Endodermal cell (in vitro differentiated cells): Measurements from ENCODE around the gene SEC22A. TPM values are rescaled to one million over a fixed set of nuclear protein-coding genes. Genes with fewer than 3 reads are reported as not detected.

Experiments used
- DNase-seq: peaks from one replicate; pipeline ENCODE4 v3.0.0-alpha.2; 2017
- H3K27ac ChIP-seq: 2 replicates; pipeline ENCODE4 v1.5.1; 2013; ENCODE audit warnings: mild to moderate bottlenecking, low read depth, low read length, moderate library complexity
- H3K27me3 ChIP-seq: 2 replicates; pipeline ENCODE4 v1.6.1; 2013; ENCODE audit warnings: mild to moderate bottlenecking, low read length, moderate library complexity; ENCODE audit not compliant: insufficient read depth, control insufficient read depth, poor library complexity, severe bottlenecking
- H3K36me3 ChIP-seq: 2 replicates; pipeline ENCODE4 v1.7.0; 2013; ENCODE audit warnings: mild to moderate bottlenecking, low read length, moderate library complexity; ENCODE audit not compliant: control insufficient read depth, insufficient read depth
- H3K4me1 ChIP-seq: one replicate; pipeline ENCODE4 v1.7.0; 2013; ENCODE audit warnings: low read length; ENCODE audit not compliant: control insufficient read depth, insufficient read depth
- H3K4me3 ChIP-seq: 2 replicates; pipeline ENCODE4 v1.5.1; 2013; ENCODE audit warnings: mild to moderate bottlenecking, low read length, moderate library complexity
- H3K9ac ChIP-seq: 2 replicates; pipeline ENCODE4 v1.6.1; 2013; ENCODE audit warnings: mild to moderate bottlenecking, low read length, moderate library complexity; ENCODE audit not compliant: poor library complexity, severe bottlenecking; ENCODE audit errors: extremely low read depth
- H3K9me3 ChIP-seq: 2 replicates; pipeline ENCODE4 v1.6.1; 2013; ENCODE audit warnings: mild to moderate bottlenecking, low read length, moderate library complexity; ENCODE audit not compliant: control insufficient read depth
- H3K27ac Mint-ChIP-seq: 2 replicates; pipeline ENCODE4 v1.8.0; 2020; ENCODE audit warnings: mixed read lengths
- H3K27me3 Mint-ChIP-seq: 2 replicates; pipeline ENCODE4 v1.8.0; 2021; ENCODE audit warnings: mild to moderate bottlenecking, mixed read lengths; ENCODE audit not compliant: insufficient read depth
- H3K36me3 Mint-ChIP-seq: 2 replicates; pipeline ENCODE4 v1.8.0; 2020; ENCODE audit warnings: low read depth, mixed read lengths
- H3K4me1 Mint-ChIP-seq: 2 replicates; pipeline ENCODE4 v1.8.0; 2020; ENCODE audit warnings: mixed read lengths
- H3K4me3 Mint-ChIP-seq: 2 replicates; pipeline ENCODE4 v1.8.0; 2020; ENCODE audit warnings: mild to moderate bottlenecking, moderate library complexity, mixed read lengths
- H3K9me3 Mint-ChIP-seq: 2 replicates; pipeline ENCODE4 v1.8.0; 2020; ENCODE audit warnings: mild to moderate bottlenecking, mixed read lengths
- CTCF ChIP-seq: fragments of 200-600 bp; sonication (generic); conservative IDR thresholded peaks from 2 replicates; pipeline ENCODE4 v1.5.0; 2021; ENCODE audit warnings: antibody characterized with exemption, mild to moderate bottlenecking
- WGBS, 2 experiments: methylation state at CpG; one replicate each; pipeline versions ENCODE4 v1.1.5 to v1.1.7; 2013; ENCODE audit warnings: missing lambda C conversion rate in 2 of 2, mixed read lengths in 1 of 2; ENCODE audit not compliant: insufficient coverage in 1 of 2, insufficient read length in 1 of 2; 5-methylcytosine and 5-hydroxymethylcytosine counted together
- total RNA-seq, 2 donors: library from RNA; stranded (reverse); fragmentation: NEBNext Ultra II Directional in 1 of 2; extraction: Animal tissue kit (Norgen Biotek cat#: 25700) in 1 of 2; gene quantifications; 2 replicates in 1 of 2; 3 replicates in 1 of 2; pipeline ENCODE4 v1.2.1, GENCODE V29; 2021

Gene SEC22A
- total RNA-seq, 2 donors from 2014 or later, result 19.5 to 21.8 TPM

- TF ChIP-seq CTCF, result no peak
- DNase-seq, result no peak
Measured at GRCh38 chr3:123186695-123187094, 15.0 kb upstream of the SEC22A start.

DNA sequence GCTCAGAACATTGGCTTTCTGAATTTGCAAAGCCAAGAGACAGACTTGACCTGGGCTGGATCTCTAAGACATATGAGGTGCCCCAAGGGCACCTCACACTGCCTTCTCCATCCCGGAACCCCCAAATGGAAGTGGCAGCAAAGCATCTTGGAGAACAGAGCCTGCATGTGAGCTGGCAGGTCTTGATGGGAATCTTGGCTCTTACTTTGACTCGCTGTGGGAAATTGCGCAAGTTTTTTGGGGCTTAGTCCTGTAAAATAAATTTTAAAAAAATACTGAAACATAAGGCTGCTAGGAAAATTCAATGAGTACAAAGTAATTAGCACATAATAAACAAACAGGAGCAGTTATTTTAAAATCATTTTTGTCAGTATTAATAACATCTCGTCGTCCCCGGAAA is 13.7 kb upstream of the SEC22A start:
- Mint-ChIP-seq H3K9me3 (no peaks in the 10 kb centered on the region), H3K27me3 (no peaks in the 10 kb centered on the region), H3K36me3 (no peaks in the 10 kb centered on the region), H3K4me3 (no peak overlapping the region), H3K27ac (no peak overlapping the region), H3K4me1 (no peaks in the 10 kb centered on the region)
- TF ChIP-seq CTCF, result no peak
- Histone ChIP-seq H3K4me3 (no peak overlapping the region), H3K27me3 (no peaks in the 10 kb centered on the region), H3K9ac (no peak overlapping the region), H3K9me3 (no peaks in the 10 kb centered on the region), H3K4me1 (no peaks in the 10 kb centered on the region), H3K27ac (no peak overlapping the region), H3K36me3 (no peaks in the 10 kb centered on the region)
- DNase-seq, result no peak
- 60 to 88% methylated on average over 1 to 6 of the region's 6 CpGs for WGBS, 2 experiments

More at GRCh38 chr3:123186695-123187094, 15.0 kb upstream of the SEC22A start:
- Mint-ChIP-seq H3K36me3 (no peaks in the 10 kb centered on the region), H3K9me3 (no peaks in the 10 kb centered on the region), H3K27me3 (no peaks in the 10 kb centered on the region), H3K4me3 (no peak overlapping the region), H3K4me1 (no peaks in the 10 kb centered on the region), H3K27ac (no peak overlapping the region)
- WGBS, 2 experiments, result 75 to 93% methylated on average over 2 of the region's 2 CpGs
- Histone ChIP-seq H3K27me3 (no peaks in the 10 kb centered on the region), H3K36me3 (no peaks in the 10 kb centered on the region), H3K27ac (no peak overlapping the region), H3K9me3 (no peaks in the 10 kb centered on the region), H3K9ac (no peak overlapping the region), H3K4me1 (no peaks in the 10 kb centered on the region), H3K4me3 (no peak overlapping the region)

GRCh38 chr3:123193448-123194101 is 8.2 kb upstream of the SEC22A start:
- H3K36me3 Mint-ChIP-seq, result peaks cover 2% of the 10 kb centered on the region
- H3K27me3 ChIP-seq, result no peaks in the 10 kb centered on the region
- WGBS, 2 experiments, result 91 to 92% methylated on average over 5 of the region's 5 CpGs

More at GRCh38 chr3:123193448-123194101, 8.2 kb upstream of the SEC22A start:
- H3K27ac ChIP-seq, result no peak overlapping the region
- H3K36me3 ChIP-seq, result no peaks in the 10 kb centered on the region
- Mint-ChIP-seq H3K27ac (peak overlapping the region; percentile 88), H3K27me3 (no peaks in the 10 kb centered on the region), H3K9me3 (peaks cover 18% of the 10 kb centered on the region), H3K4me1 (peaks cover 19% of the 10 kb centered on the region), H3K4me3 (no peak overlapping the region)
- no peak overlapping the region for H3K4me3 ChIP-seq
- H3K4me1 ChIP-seq, result peaks cover 12% of the 10 kb centered on the region
- no peak for TF ChIP-seq CTCF
- peaks cover 16% of the 10 kb centered on the region for H3K9me3 ChIP-seq
- H3K9ac ChIP-seq, result no peak overlapping the region
- DNase-seq, result peak; percentile 48
